GM12878 (cell line): ENCODE measurements around the gene VSX2. TPM values are rescaled to one million over a fixed set of nuclear protein-coding genes. Genes with fewer than 3 reads are reported as not detected.

ENCODE experiments used
- ATAC-seq: fragments of 200-7000 bp; cut with Tn5 transposase; 3 replicates; pipeline ENCODE4 v1.9.1; 2020; ENCODE audit warnings: mild to moderate bottlenecking, moderate library complexity
- BruUV-seq: library from RNA; stranded (reverse); fragments of 400-500 nt; replicated peaks from 2 replicates; lab custom pipeline; 2021; lab: Mats Ljungman, UMichigan
- CTCF ChIA-PET: fragments of 300-600 bp; sonication (Branson Sonifier 250); formaldehyde crosslinking; extraction: SDS; loops from one replicate; lab custom pipeline; 2021; ENCODE audit warnings: inconsistent platforms; lab: Yijun Ruan, JAX
- POLR2A ChIA-PET: fragments of 350-600 bp; formaldehyde crosslinking; extraction: SDS; loops from one replicate; lab custom pipeline; 2021; ENCODE audit warnings: inconsistent platforms; lab: Charles Lee
- RAD21 ChIA-PET: fragments of 300-600 bp; sonication (Branson Sonifier 250); formaldehyde crosslinking; loops from one replicate; lab custom pipeline; 2023; ENCODE audit warnings: antibody characterized with exemption; ENCODE audit not compliant: unreplicated experiment; lab: Charles Lee
- SMC1A ChIA-PET: fragments of 300-600 bp; sonication (Branson Sonifier 250); formaldehyde crosslinking; loops from one replicate; lab custom pipeline; 2023; ENCODE audit not compliant: unreplicated experiment, uncharacterized antibody; lab: Charles Lee
- DNase-seq: peaks from one replicate; pipeline ENCODE4 v3.0.0-alpha.2; 2011; ENCODE audit warnings: low read depth, low spot score
- FAIRE-seq: peaks from 3 replicates; lab custom pipeline; 2011; peaks lifted over from hg19 to GRCh38; lab: Jason Lieb, UNC
- H2AFZ ChIP-seq: 2 replicates; pipeline ENCODE4 v1.6.0; 2011; ENCODE audit warnings: low read depth, low read length, control low read depth; ENCODE audit not compliant: control insufficient read depth
- H3K27ac ChIP-seq: 2 replicates; pipeline ENCODE4 v1.5.1; 2011; ENCODE audit warnings: control low read depth; ENCODE audit not compliant: control insufficient read depth, insufficient read depth
- H3K27me3 ChIP-seq, 2 experiments: replicated peaks in 1 of 2; 2 replicates each; pipeline versions ENCODE4 v1.6.0 to v1.6.1; 2011; ENCODE audit warnings: low read length in 1 of 2; ENCODE audit not compliant: control insufficient read depth in 2 of 2, insufficient read depth in 2 of 2
- H3K36me3 ChIP-seq, 2 experiments: 2 replicates each; pipeline ENCODE4 v1.5.1; 2011; ENCODE audit warnings: low read length in 1 of 2; ENCODE audit not compliant: control insufficient read depth in 2 of 2, insufficient read depth in 2 of 2
- H3K4me1 ChIP-seq: 2 replicates; pipeline ENCODE4 v1.6.1; 2011; ENCODE audit warnings: mild to moderate bottlenecking, low read length, moderate library complexity, mixed read lengths; ENCODE audit not compliant: control insufficient read depth, insufficient read depth
- H3K4me2 ChIP-seq: 2 replicates; pipeline ENCODE4 v1.6.0; 2011; ENCODE audit warnings: control low read depth; ENCODE audit not compliant: control insufficient read depth, insufficient read depth
- H3K4me3 ChIP-seq: fragments of 200-600 bp; sonication (generic); 2 replicates; pipeline ENCODE4 v1.5.1; 2016
- H3K79me2 ChIP-seq: 2 replicates; pipeline ENCODE4 v1.6.0; 2011; ENCODE audit warnings: low read length; ENCODE audit not compliant: control insufficient read depth, insufficient read depth
- H3K9ac ChIP-seq: 2 replicates; pipeline ENCODE4 v1.8.0; 2011; ENCODE audit warnings: low read length, control low read depth, mixed read lengths; ENCODE audit not compliant: control insufficient read depth, insufficient read depth
- H3K9me3 ChIP-seq: replicated peaks from 3 replicates; pipeline ENCODE4 v1.5.1; 2011; ENCODE audit warnings: mild to moderate bottlenecking, low read length; ENCODE audit not compliant: control insufficient read depth, insufficient read depth
- H4K20me1 ChIP-seq: 2 replicates; pipeline ENCODE4 v1.6.0; 2011; ENCODE audit not compliant: control insufficient read depth, insufficient read depth
- CBFB ChIP-seq: IDR thresholded peaks from 2 replicates; pipeline ENCODE4 v1.6.1; 2016; ENCODE audit warnings: antibody characterized with exemption, low read depth
- CBX3 ChIP-seq: fragments of 200-600 bp; sonication (generic); IDR thresholded peaks from 2 replicates; pipeline ENCODE4 v1.6.1; 2016; ENCODE audit warnings: low read depth, borderline replicate concordance
- CEBPB ChIP-seq, 2 experiments: fragments of 150-350 bp in 1 of 2; IDR thresholded peaks; 2 replicates each; pipeline ENCODE4 v1.6.1; 2012 to 2014; ENCODE audit warnings: low read depth in 2 of 2, low read length in 2 of 2, borderline replicate concordance in 1 of 2, inconsistent platforms in 1 of 2
- EED ChIP-seq: sonication (generic); IDR thresholded peaks from 2 replicates; pipeline ENCODE4 v1.6.1; 2016; ENCODE audit warnings: antibody characterized with exemption, low read depth
- ELK1 ChIP-seq: IDR thresholded peaks from 2 replicates; pipeline ENCODE4 v1.6.1; 2012; ENCODE audit warnings: low read depth, low read length, improper control_type of control experiment
- HDAC2 ChIP-seq: fragments of 200-600 bp; sonication (generic); IDR thresholded peaks from 2 replicates; pipeline ENCODE4 v1.6.1; 2017
- HSF1 ChIP-seq: fragments of 150-350 bp; IDR thresholded peaks from 2 replicates; pipeline ENCODE4 v1.6.1; 2014; ENCODE audit warnings: mild to moderate bottlenecking, low read depth, low read length
- IRF5 ChIP-seq: fragments of 450-650 bp; IDR thresholded peaks from 2 replicates; pipeline ENCODE4 v1.6.1; 2017; ENCODE audit warnings: borderline replicate concordance
- MYC ChIP-seq: IDR thresholded peaks from 2 replicates; pipeline ENCODE4 v1.6.1; 2011; ENCODE audit warnings: mild to moderate bottlenecking, low read length, moderate library complexity, inconsistent platforms; ENCODE audit not compliant: insufficient read depth, insufficient replicate concordance, insufficient read length, severe bottlenecking
- NBN ChIP-seq: fragments of 450-650 bp; IDR thresholded peaks from 2 replicates; pipeline ENCODE4 v1.6.1; 2016
- NFXL1 ChIP-seq: fragments of 450-650 bp; IDR thresholded peaks from 2 replicates; pipeline ENCODE4 v1.6.1; 2017; ENCODE audit warnings: antibody characterized with exemption, mild to moderate bottlenecking, borderline replicate concordance
- NR2C1 ChIP-seq: fragments of 450-650 bp; IDR thresholded peaks from 2 replicates; pipeline ENCODE4 v1.6.1; 2017; ENCODE audit warnings: antibody characterized with exemption, mild to moderate bottlenecking, moderate library complexity
- NR2C2 ChIP-seq: IDR thresholded peaks from 2 replicates; pipeline ENCODE4 v1.6.1; 2011; ENCODE audit warnings: borderline replicate concordance, low read depth; ENCODE audit not compliant: control insufficient read depth, insufficient read length
- PML ChIP-seq: IDR thresholded peaks from 2 replicates; pipeline ENCODE4 v1.6.1; 2012; ENCODE audit warnings: low read length, inconsistent platforms
- SIX5 ChIP-seq: IDR thresholded peaks from 2 replicates; pipeline ENCODE4 v1.6.1; 2011; ENCODE audit warnings: mild to moderate bottlenecking, low read depth, low read length, moderate library complexity; ENCODE audit not compliant: severe bottlenecking
- SUPT20H ChIP-seq: IDR thresholded peaks from 2 replicates; pipeline ENCODE4 v1.6.1; 2011; ENCODE audit warnings: low read depth, mild to moderate bottlenecking, low read length, moderate library complexity, borderline replicate concordance; ENCODE audit not compliant: control insufficient read depth
- USF1 ChIP-seq: IDR thresholded peaks from 2 replicates; pipeline ENCODE4 v1.6.1; 2011; ENCODE audit warnings: borderline replicate concordance, low read depth, mild to moderate bottlenecking, moderate library complexity, mixed read lengths, low read length; ENCODE audit not compliant: insufficient read depth; ENCODE audit errors: extremely low read length
- ZSCAN29 ChIP-seq: fragments of 450-650 bp; IDR thresholded peaks from 2 replicates; pipeline ENCODE4 v1.6.1; 2017; ENCODE audit warnings: mild to moderate bottlenecking, moderate library complexity
- WGBS: methylation state at CpG from one replicate; pipeline ENCODE4 v1.1.6; 2016; ENCODE audit warnings: low lambda C conversion rate; ENCODE audit not compliant: insufficient replicate concordance, insufficient coverage; ENCODE audit errors: missing lambda C conversion rate; 5-methylcytosine and 5-hydroxymethylcytosine counted together
- in situ Hi-C: fragments of 300-500 bp; cut with MboI; formaldehyde crosslinking; loops from 9 replicates; pipeline ENCODE4 v1.14.3; 2018; ENCODE audit warnings: mixed read lengths
- intact Hi-C: fragments of 100-400 bp; cut with micrococcal nuclease; formaldehyde crosslinking; loops from one replicate; pipeline ENCODE4 v1.14.2; 2022; ENCODE audit not compliant: unreplicated experiment
- polyA plus RNA-seq, 11 experiments: library from polyadenylated mRNA; depleted of rRNA in 4 of 11; unstranded in 6 of 11; stranded (reverse) in 5 of 11; fragments of >200 nt; fragmentation: Nextera tagmentation in 4 of 11; fragmentation: Illumina TruSeq in 1 of 11; extraction: Ambion mirVana in 4 of 11; extraction: Trizol in 1 of 11; gene quantifications; 1 replicate in 1 of 11; 2 replicates in 10 of 11; pipeline versions ENCODE4 v1.2.1 to v1.2.3, GENCODE V29; 2011 to 2016; ENCODE audit warnings: inconsistent platforms in 2 of 11, missing spikeins in 2 of 11, low read depth in 1 of 11
- total RNA-seq, 4 experiments: library from RNA; depleted of rRNA in 3 of 4; stranded (reverse); fragments of >200 nt in 3 of 4; fragmentation: Illumina TruSeq in 1 of 4; extraction: Trizol in 1 of 4; gene quantifications; 2 replicates each; pipeline versions ENCODE4 v1.2.1 to v1.2.3, GENCODE V29; 2013 to 2021

The VSX2 gene
- total and polyA plus RNA-seq, 10 of the 15 experiments (the other 5 are each of a cell fraction or from before 2014, with no cell fraction given) = 0.04 to 0.05 TPM; not detected in 8

- CTCF ChIA-PET = interaction anchor here (1.4 to 3.3 kb wide), 2 partner anchors 24 to 30 kb away, joined by 4 to 10 read pairs; no protein-coding TSS in a partner anchor
- 32% methylated on average over 7 of the region's 7 CpGs for WGBS
- DNase-seq = no peak
- BruUV-seq = no TSS peak
- POLR2A ChIA-PET = no interaction called here
- Histone ChIP-seq H3K4me3 (no peak overlapping the region), H3K79me2 (no peaks in the 10 kb centered on the region), H3K27ac (no peak overlapping the region), H3K36me3 (no peaks in the 10 kb centered on the region), H3K4me2 (no peak overlapping the region), H2AFZ (no peak overlapping the region), H3K9ac (no peak overlapping the region), H4K20me1 (no peaks in the 10 kb centered on the region), H3K9me3 (no peaks in the 10 kb centered on the region), H3K4me1 (no peaks in the 10 kb centered on the region), H3K27me3 (no peaks in the 10 kb centered on the region; a peak in 2 of 4 replicates)
- no peak for FAIRE-seq
- SMC1A ChIA-PET = interaction anchor here (0.8 to 1.0 kb wide), 2 partner anchors 15 to 32 kb away, joined by 3 read pairs; no protein-coding TSS in a partner anchor
- intact Hi-C loops (no loop called here), in situ Hi-C loops (no loop called here)
- RAD21 ChIA-PET = no interaction called here
- no peak for ATAC-seq
- no peak for TF ChIP-seq NFXL1
- no peak for TF ChIP-seq NBN
- no peak for TF ChIP-seq HSF1
- TF ChIP-seq CBX3 = no peak
- no peak for TF ChIP-seq HDAC2
- TF ChIP-seq MYC = no peak
- TF ChIP-seq EED = no peak
- no peak for TF ChIP-seq USF1
- TF ChIP-seq IRF5 = no peak
- no peak for TF ChIP-seq SIX5
- TF ChIP-seq PML = no peak
- TF ChIP-seq ZSCAN29 = no peak
- TF ChIP-seq ELK1 = no peak
- TF ChIP-seq CEBPB (IDR thresholded peaks at IDR 0.05; ENCODE audit: borderline replicate concordance in 1 of 2, low read depth in 2 of 2, low read length in 2 of 2) = no peak
- no peak for TF ChIP-seq CBFB
- no peak for TF ChIP-seq SUPT20H
- no peak for TF ChIP-seq NR2C2
- no peak for TF ChIP-seq NR2C1
- TF ChIP-seq, all 136 proteins: peak for 0
These were observed 17.5 kb upstream of the VSX2 start for GRCh38 chr14:74221741-74222140.
